HL-60 (cell line): ENCODE measurements around the gene CNTN5.

Source experiments
- DNase-seq, 2 experiments: peaks; one replicate each; pipeline ENCODE4 v3.0.0-alpha.2; 2010 to 2020; ENCODE audit warnings: low read depth in 1 of 2, low spot score in 1 of 2
- H3K27ac ChIP-seq: fragments of 250-450 bp; sonication (Bioruptor Pico); replicated peaks from 2 replicates; pipeline ENCODE4 v1.5.1; 2020; ENCODE audit warnings: mild to moderate bottlenecking, moderate library complexity
- H3K27me3 ChIP-seq: fragments of 250-450 bp; sonication (Bioruptor Pico); 2 replicates; pipeline ENCODE4 v1.5.1; 2021; ENCODE audit warnings: mild to moderate bottlenecking, moderate library complexity; ENCODE audit not compliant: insufficient read depth, poor library complexity, severe bottlenecking
- H3K4me3 ChIP-seq: replicated peaks from 2 replicates; pipeline ENCODE4 v1.5.1; 2011; ENCODE audit warnings: mild to moderate bottlenecking, control low read depth, low read length; ENCODE audit not compliant: insufficient read depth
- GABPA ChIP-seq: IDR thresholded peaks from 2 replicates; pipeline ENCODE4 v1.6.1; 2012; ENCODE audit warnings: low read depth
- POLR2AphosphoS5 ChIP-seq: IDR thresholded peaks from 2 replicates; pipeline ENCODE4 v1.6.1; 2012; ENCODE audit warnings: low read depth
- SPI1 ChIP-seq: IDR thresholded peaks from 2 replicates; pipeline ENCODE4 v1.6.1; 2012; ENCODE audit warnings: low read depth, mild to moderate bottlenecking, borderline replicate concordance
- TF ChIP-seq, protein P1 (sequence below): IDR thresholded peaks from 2 replicates; pipeline ENCODE4 v1.6.1; 2012; ENCODE audit warnings: low read depth; ENCODE audit not compliant: insufficient replicate concordance
- TF ChIP-seq, protein P2 (sequence below): IDR thresholded peaks from one replicate; pipeline ENCODE4 v1.5.1; 2011; ENCODE audit warnings: low read length, control low read depth, inconsistent platforms; ENCODE audit not compliant: insufficient read depth

The CNTN5 gene

GRCh38 chr11:100383357-100383865 lies 1362.7 kb downstream of the CNTN5 start:
- TF ChIP-seq POLR2AphosphoS5 (no peak), GABPA (no peak), SPI1 (no peak)
- TF ChIP-seq, protein P1, sequence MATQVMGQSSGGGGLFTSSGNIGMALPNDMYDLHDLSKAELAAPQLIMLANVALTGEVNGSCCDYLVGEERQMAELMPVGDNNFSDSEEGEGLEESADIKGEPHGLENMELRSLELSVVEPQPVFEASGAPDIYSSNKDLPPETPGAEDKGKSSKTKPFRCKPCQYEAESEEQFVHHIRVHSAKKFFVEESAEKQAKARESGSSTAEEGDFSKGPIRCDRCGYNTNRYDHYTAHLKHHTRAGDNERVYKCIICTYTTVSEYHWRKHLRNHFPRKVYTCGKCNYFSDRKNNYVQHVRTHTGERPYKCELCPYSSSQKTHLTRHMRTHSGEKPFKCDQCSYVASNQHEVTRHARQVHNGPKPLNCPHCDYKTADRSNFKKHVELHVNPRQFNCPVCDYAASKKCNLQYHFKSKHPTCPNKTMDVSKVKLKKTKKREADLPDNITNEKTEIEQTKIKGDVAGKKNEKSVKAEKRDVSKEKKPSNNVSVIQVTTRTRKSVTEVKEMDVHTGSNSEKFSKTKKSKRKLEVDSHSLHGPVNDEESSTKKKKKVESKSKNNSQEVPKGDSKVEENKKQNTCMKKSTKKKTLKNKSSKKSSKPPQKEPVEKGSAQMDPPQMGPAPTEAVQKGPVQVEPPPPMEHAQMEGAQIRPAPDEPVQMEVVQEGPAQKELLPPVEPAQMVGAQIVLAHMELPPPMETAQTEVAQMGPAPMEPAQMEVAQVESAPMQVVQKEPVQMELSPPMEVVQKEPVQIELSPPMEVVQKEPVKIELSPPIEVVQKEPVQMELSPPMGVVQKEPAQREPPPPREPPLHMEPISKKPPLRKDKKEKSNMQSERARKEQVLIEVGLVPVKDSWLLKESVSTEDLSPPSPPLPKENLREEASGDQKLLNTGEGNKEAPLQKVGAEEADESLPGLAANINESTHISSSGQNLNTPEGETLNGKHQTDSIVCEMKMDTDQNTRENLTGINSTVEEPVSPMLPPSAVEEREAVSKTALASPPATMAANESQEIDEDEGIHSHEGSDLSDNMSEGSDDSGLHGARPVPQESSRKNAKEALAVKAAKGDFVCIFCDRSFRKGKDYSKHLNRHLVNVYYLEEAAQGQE, result no peak
- TF ChIP-seq, protein P2, sequence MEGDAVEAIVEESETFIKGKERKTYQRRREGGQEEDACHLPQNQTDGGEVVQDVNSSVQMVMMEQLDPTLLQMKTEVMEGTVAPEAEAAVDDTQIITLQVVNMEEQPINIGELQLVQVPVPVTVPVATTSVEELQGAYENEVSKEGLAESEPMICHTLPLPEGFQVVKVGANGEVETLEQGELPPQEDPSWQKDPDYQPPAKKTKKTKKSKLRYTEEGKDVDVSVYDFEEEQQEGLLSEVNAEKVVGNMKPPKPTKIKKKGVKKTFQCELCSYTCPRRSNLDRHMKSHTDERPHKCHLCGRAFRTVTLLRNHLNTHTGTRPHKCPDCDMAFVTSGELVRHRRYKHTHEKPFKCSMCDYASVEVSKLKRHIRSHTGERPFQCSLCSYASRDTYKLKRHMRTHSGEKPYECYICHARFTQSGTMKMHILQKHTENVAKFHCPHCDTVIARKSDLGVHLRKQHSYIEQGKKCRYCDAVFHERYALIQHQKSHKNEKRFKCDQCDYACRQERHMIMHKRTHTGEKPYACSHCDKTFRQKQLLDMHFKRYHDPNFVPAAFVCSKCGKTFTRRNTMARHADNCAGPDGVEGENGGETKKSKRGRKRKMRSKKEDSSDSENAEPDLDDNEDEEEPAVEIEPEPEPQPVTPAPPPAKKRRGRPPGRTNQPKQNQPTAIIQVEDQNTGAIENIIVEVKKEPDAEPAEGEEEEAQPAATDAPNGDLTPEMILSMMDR, result no peak
- Histone ChIP-seq H3K27ac (no peak overlapping the region), H3K4me3 (no peak overlapping the region), H3K27me3 (no peaks in the 10 kb centered on the region)
- DNase-seq, result no peak

- H3K27ac ChIP-seq, result no peak overlapping the region
- TF ChIP-seq, protein P1, result no peak
- TF ChIP-seq POLR2AphosphoS5 (no peak), GABPA (no peak), SPI1 (no peak)
- TF ChIP-seq, protein P2, result no peak
- no peak for DNase-seq
- no peak overlapping the region for H3K4me3 ChIP-seq
- no peaks in the 10 kb centered on the region for H3K27me3 ChIP-seq
These were observed 1375.5 kb downstream of the CNTN5 start for GRCh38 chr11:100396266-100396665.

- Histone ChIP-seq H3K27ac (no peak overlapping the region), H3K27me3 (no peaks in the 10 kb centered on the region), H3K4me3 (no peak overlapping the region)
- TF ChIP-seq POLR2AphosphoS5 (no peak), SPI1 (no peak), GABPA (no peak)
- TF ChIP-seq, protein P2, result no peak
- TF ChIP-seq, protein P1, result no peak
- no peak for DNase-seq
These were observed 1376.7 kb downstream of the CNTN5 start for GRCh38 chr11:100397401-100397800.
